ENCODE results near the gene CDCP2. TPM values are rescaled to one million over a fixed set of nuclear protein-coding genes. Genes with fewer than 3 reads are reported as not detected.

CDCP2 gene
- total and polyA plus RNA-seq, 2 donors (not counting 1 experiment from before 2014, with no cell fraction given), result 0.25 TPM; not detected in 1

DNA sequence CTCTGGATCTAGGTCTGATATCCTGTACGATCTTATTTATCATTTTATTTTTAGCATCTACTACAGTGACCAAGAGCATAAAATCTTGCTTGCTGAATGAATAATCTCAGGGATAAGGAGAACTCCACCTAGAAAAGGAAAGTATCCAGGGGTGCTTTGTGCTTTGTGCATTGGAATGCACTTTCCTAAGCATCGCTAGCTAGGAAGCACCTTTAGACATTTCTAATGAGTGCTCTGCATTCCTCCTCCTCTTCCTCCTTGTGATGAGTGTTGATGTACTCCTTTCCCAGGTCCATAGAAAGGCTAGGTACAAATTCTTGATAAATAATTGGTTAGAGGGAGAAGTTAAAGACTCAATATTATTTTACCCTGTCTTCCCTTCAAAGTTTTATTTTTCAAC, 68.0 kb downstream of the CDCP2 start:
- H3K9ac ChIP-seq (ENCODE audit: low read length), result no peak overlapping the region
- ATAC-seq (ENCODE audit: low read depth), result no peak
- Mint-ChIP-seq H3K4me1 (peaks cover 4% of the 10 kb centered on the region), H3K27ac (no peak overlapping the region), H3K9me3 (ENCODE audit: insufficient read depth) (no peaks in the 10 kb centered on the region), H3K4me3 (no peak overlapping the region), H3K27me3 (no peaks in the 10 kb centered on the region)
- no peak for TF ChIP-seq EZH2 (IDR thresholded peaks at IDR 0.05; ENCODE audit: borderline replicate concordance, insufficient read depth, low read depth, low read length, poor library complexity, severe bottlenecking)
- TF ChIP-seq, protein P1, sequence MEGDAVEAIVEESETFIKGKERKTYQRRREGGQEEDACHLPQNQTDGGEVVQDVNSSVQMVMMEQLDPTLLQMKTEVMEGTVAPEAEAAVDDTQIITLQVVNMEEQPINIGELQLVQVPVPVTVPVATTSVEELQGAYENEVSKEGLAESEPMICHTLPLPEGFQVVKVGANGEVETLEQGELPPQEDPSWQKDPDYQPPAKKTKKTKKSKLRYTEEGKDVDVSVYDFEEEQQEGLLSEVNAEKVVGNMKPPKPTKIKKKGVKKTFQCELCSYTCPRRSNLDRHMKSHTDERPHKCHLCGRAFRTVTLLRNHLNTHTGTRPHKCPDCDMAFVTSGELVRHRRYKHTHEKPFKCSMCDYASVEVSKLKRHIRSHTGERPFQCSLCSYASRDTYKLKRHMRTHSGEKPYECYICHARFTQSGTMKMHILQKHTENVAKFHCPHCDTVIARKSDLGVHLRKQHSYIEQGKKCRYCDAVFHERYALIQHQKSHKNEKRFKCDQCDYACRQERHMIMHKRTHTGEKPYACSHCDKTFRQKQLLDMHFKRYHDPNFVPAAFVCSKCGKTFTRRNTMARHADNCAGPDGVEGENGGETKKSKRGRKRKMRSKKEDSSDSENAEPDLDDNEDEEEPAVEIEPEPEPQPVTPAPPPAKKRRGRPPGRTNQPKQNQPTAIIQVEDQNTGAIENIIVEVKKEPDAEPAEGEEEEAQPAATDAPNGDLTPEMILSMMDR (IDR thresholded peaks at IDR 0.05), result no peak
- no peaks in the 10 kb centered on the region for H4K20me1 ChIP-seq (ENCODE audit: control insufficient read depth, insufficient read depth, low read length, poor library complexity, severe bottlenecking)
- H2AFZ ChIP-seq (ENCODE audit: insufficient read depth, low read depth, low read length, poor library complexity, severe bottlenecking), result no peak overlapping the region
- H3K4me1 ChIP-seq (ENCODE audit: control insufficient read depth in 2 of 2, insufficient read depth in 2 of 2, low read length in 2 of 2), result no peaks in the 10 kb centered on the region
- H3K79me2 ChIP-seq (ENCODE audit: control insufficient read depth, insufficient read depth, low read length), result no peaks in the 10 kb centered on the region
- H3K27ac ChIP-seq (ENCODE audit: low read length in 2 of 2), result no peak overlapping the region
- ChIA-PET POLR2A (no interaction called here), CTCF (interaction anchor here (1.2 kb wide), 1 partner anchor 11 kb away, joined by 3 read pairs; no protein-coding TSS in a partner anchor)
- H3K9me3 ChIP-seq (ENCODE audit: control extremely low read depth in 1 of 3, control insufficient read depth in 2 of 3, insufficient read depth in 1 of 3, low read length in 2 of 3), result no peaks in the 10 kb centered on the region
- DNase-seq, result no peak
- no peaks in the 10 kb centered on the region for H3K27me3 ChIP-seq (replicated peaks in 1 of 4; ENCODE audit: control extremely low read depth in 1 of 4, control insufficient read depth in 3 of 4, insufficient read depth in 4 of 4, low read length in 3 of 4)
- H3K4me2 ChIP-seq (replicated peaks; ENCODE audit: low read depth, low read length, poor library complexity, severe bottlenecking), result no peak overlapping the region
- H3K36me3 ChIP-seq (replicated peaks in 1 of 2; ENCODE audit: control extremely low read depth in 1 of 2, control insufficient read depth in 1 of 2, extremely low read depth in 1 of 2, insufficient read depth in 2 of 2, low read length in 1 of 2), result peaks cover 0 to 25% of the 10 kb centered on the region in 2 experiments
- H3K4me3 ChIP-seq (ENCODE audit: control extremely low read depth in 1 of 5, extremely low read depth in 1 of 5, insufficient read depth in 1 of 5, low read depth in 2 of 5, low read length in 4 of 5), result no peak overlapping the region
- WGBS (ENCODE audit: insufficient coverage), result no CpG with 5 or more reads among the region's 2 CpGs
- intact Hi-C loops (cut with micrococcal nuclease), result no loop called here

Small RNA genes lying within 50 kb of the gene (small RNA-seq; reads per million reads assigned to genes)
- gene AL353898.1 (ENCODE audit: insufficient read length, low read depth, low replicate concordance) (not detected), gene AL353898.2 (ENCODE audit: insufficient read length, low read depth, low replicate concordance) (not detected)

Other genes starting within 250 kb of the CDCP2 start
- 45.7 and 48.1 TPM in 2 replicates for gene IFT25, start 207.3 kb downstream of the CDCP2 start, total RNA-seq
- 18.0 and 18.2 TPM in 2 replicates for gene IFT25, start 207.3 kb downstream of the CDCP2 start, polyA plus RNA-seq
- 10.3 and 12.6 TPM in 2 replicates for gene LRRC42, start 206.7 kb downstream of the CDCP2 start, total RNA-seq
- gene LRRC42, start 206.7 kb downstream of the CDCP2 start, polyA plus RNA-seq, result 4.7 and 7.7 TPM in 2 replicates
- not detected in 2 replicates for gene LDLRAD1, start 134.8 kb downstream of the CDCP2 start, total RNA-seq
- gene LDLRAD1, start 134.8 kb downstream of the CDCP2 start, polyA plus RNA-seq, result not detected in 2 replicates
- gene TMEM59, start 99.8 kb downstream of the CDCP2 start, total RNA-seq, result 146 and 152 TPM in 2 replicates
- 61.8 and 66.3 TPM in 2 replicates for gene TMEM59, start 99.8 kb downstream of the CDCP2 start, polyA plus RNA-seq
- 13.5 and 15.9 TPM in 2 replicates for gene TCEANC2, start 99.4 kb downstream of the CDCP2 start, total RNA-seq
- gene TCEANC2, start 99.4 kb downstream of the CDCP2 start, polyA plus RNA-seq, result 8.0 and 11.2 TPM in 2 replicates
- 12.4 and 13.2 TPM in 2 replicates for gene CYB5RL, start 47.0 kb upstream of the CDCP2 start, total RNA-seq
- 5.7 and 7.9 TPM in 2 replicates for gene CYB5RL, start 47.0 kb upstream of the CDCP2 start, polyA plus RNA-seq
- gene MRPL37, start 47.2 kb upstream of the CDCP2 start, total RNA-seq, result 37.0 and 39.9 TPM in 2 replicates
- gene MRPL37, start 47.2 kb upstream of the CDCP2 start, polyA plus RNA-seq, result 7.0 and 9.6 TPM in 2 replicates